ENCODE data around the gene FBXW7.
"Not testable (repeated sequence)": the region's sequence is repeated elsewhere in the genome, so short reads cannot be mapped to it uniquely, and the experiment has no call there.

The FBXW7 gene

GRCh38 chr4:152535903-152536544 lies at the start of gene FBXW7:
Gene FBXW7, minus strand, starts transcription at chr4:152536092. Its CDS starts 124,289 bp downstream, at chr4:152411803.
- DNase-seq (ENCODE audit: low read depth in 4 of 4, low spot score in 1 of 4) = peak; percentile 97 to 99 (median 98)

GRCh38 chr4:152585023-152585441 lies 49.1 kb upstream of the FBXW7 start:
- no peak for DNase-seq (ENCODE audit: low read depth in 4 of 4, low spot score in 1 of 4)

- DNase-seq (ENCODE audit: low read depth in 4 of 4, low spot score in 1 of 4) = no peak
These were observed 45.8 kb upstream of the FBXW7 start for GRCh38 chr4:152581536-152582160.

- no peak for DNase-seq (ENCODE audit: low read depth in 4 of 4, low spot score in 1 of 4)
These were observed 44.0 kb upstream of the FBXW7 start for GRCh38 chr4:152579916-152580315.

GRCh38 chr4:152579107-152579764 lies 43.3 kb upstream of the FBXW7 start:
- DNase-seq (ENCODE audit: low read depth in 4 of 4, low spot score in 1 of 4) = no peak

- no peak for DNase-seq (ENCODE audit: low read depth in 4 of 4, low spot score in 1 of 4)
These were observed 42.8 kb upstream of the FBXW7 start for GRCh38 chr4:152578670-152579069.

GRCh38 chr4:152577708-152578396 lies 42.0 kb upstream of the FBXW7 start:
- no peak for DNase-seq (ENCODE audit: low read depth in 4 of 4, low spot score in 1 of 4)

- no peak for DNase-seq (ENCODE audit: low read depth in 4 of 4, low spot score in 1 of 4)
These were observed 39.6 kb upstream of the FBXW7 start for GRCh38 chr4:152575533-152575932.

- no peak for DNase-seq (ENCODE audit: low read depth in 4 of 4, low spot score in 1 of 4)
These were observed 38.0 kb upstream of the FBXW7 start for GRCh38 chr4:152573861-152574260.

GRCh38 chr4:152572417-152573086 lies 36.7 kb upstream of the FBXW7 start:
- no peak for DNase-seq (ENCODE audit: low read depth in 4 of 4, low spot score in 1 of 4)

GRCh38 chr4:152571770-152572169 lies 35.9 kb upstream of the FBXW7 start:
- no peak for DNase-seq (ENCODE audit: low read depth in 4 of 4, low spot score in 1 of 4)

- DNase-seq (ENCODE audit: low read depth in 4 of 4, low spot score in 1 of 4) = no peak
These were observed 35.4 kb upstream of the FBXW7 start for GRCh38 chr4:152571296-152571695.

- no peak for DNase-seq (ENCODE audit: low read depth in 4 of 4, low spot score in 1 of 4)
These were observed 29.4 kb upstream of the FBXW7 start for GRCh38 chr4:152565333-152565732.

- DNase-seq (ENCODE audit: low read depth in 4 of 4, low spot score in 1 of 4) = no peak
These were observed 28.4 kb upstream of the FBXW7 start for GRCh38 chr4:152564336-152564735.

- no peak for DNase-seq (ENCODE audit: low read depth in 4 of 4, low spot score in 1 of 4)
These were observed 27.3 kb upstream of the FBXW7 start for GRCh38 chr4:152563209-152563608.

GRCh38 chr4:152559641-152560040 lies 23.7 kb upstream of the FBXW7 start:
- DNase-seq (ENCODE audit: low read depth in 4 of 4, low spot score in 1 of 4) = no peak

- DNase-seq (ENCODE audit: low read depth in 4 of 4, low spot score in 1 of 4) = no peak
These were observed 22.5 kb upstream of the FBXW7 start for GRCh38 chr4:152558396-152558795.

GRCh38 chr4:152556834-152557233 lies 20.9 kb upstream of the FBXW7 start:
- no peak for DNase-seq (ENCODE audit: low read depth in 4 of 4, low spot score in 1 of 4)

- DNase-seq (ENCODE audit: low read depth in 4 of 4, low spot score in 1 of 4) = no peak
These were observed 20.4 kb upstream of the FBXW7 start for GRCh38 chr4:152556283-152556682.

GRCh38 chr4:152554742-152555141 lies 18.9 kb upstream of the FBXW7 start:
- DNase-seq (ENCODE audit: low read depth in 4 of 4, low spot score in 1 of 4) = no peak

- DNase-seq (ENCODE audit: low read depth in 4 of 4, low spot score in 1 of 4) = not testable (repeated sequence)
These were observed 14.8 kb upstream of the FBXW7 start for GRCh38 chr4:152550687-152551086.

All from stimulated activated CD4-positive, alpha-beta T cell treated with anti-CD3 and anti-CD28 coated beads, Interleukin-1b, Interleukin-23, amount 100 ng/mL, for 24 hours (primary cell).